SH-SY5Y (cell line): ENCODE data around the gene PAM16.

Source experiments
- GATA2 ChIP-seq: IDR thresholded peaks from 2 replicates; pipeline ENCODE4 v1.6.1; 2011; ENCODE audit warnings: mild to moderate bottlenecking, low read depth, low read length
- GATA3 ChIP-seq: IDR thresholded peaks from 2 replicates; pipeline ENCODE4 v1.6.1; 2011; ENCODE audit warnings: low read depth, mild to moderate bottlenecking, low read length, moderate library complexity

- no peak for TF ChIP-seq GATA2
- no peak for TF ChIP-seq GATA3
These were observed 48.0 kb upstream of the PAM16 start for GRCh38 chr16:4399001-4399730.
